NCI-H2196 treated with DMSO at 0.1 percent for 48 hours (cell line): ENCODE data around the gene C2orf92.
"Not testable (repeated sequence)": the region's sequence is repeated elsewhere in the genome, so short reads cannot be mapped to it uniquely, and the experiment has no call there.

Source experiments
- DNase-seq: peaks from one replicate; lab custom pipeline; 2025; ENCODE audit not compliant: unreplicated experiment; lab: John Stamatoyannopoulos, UW

C2orf92 gene

DNA sequence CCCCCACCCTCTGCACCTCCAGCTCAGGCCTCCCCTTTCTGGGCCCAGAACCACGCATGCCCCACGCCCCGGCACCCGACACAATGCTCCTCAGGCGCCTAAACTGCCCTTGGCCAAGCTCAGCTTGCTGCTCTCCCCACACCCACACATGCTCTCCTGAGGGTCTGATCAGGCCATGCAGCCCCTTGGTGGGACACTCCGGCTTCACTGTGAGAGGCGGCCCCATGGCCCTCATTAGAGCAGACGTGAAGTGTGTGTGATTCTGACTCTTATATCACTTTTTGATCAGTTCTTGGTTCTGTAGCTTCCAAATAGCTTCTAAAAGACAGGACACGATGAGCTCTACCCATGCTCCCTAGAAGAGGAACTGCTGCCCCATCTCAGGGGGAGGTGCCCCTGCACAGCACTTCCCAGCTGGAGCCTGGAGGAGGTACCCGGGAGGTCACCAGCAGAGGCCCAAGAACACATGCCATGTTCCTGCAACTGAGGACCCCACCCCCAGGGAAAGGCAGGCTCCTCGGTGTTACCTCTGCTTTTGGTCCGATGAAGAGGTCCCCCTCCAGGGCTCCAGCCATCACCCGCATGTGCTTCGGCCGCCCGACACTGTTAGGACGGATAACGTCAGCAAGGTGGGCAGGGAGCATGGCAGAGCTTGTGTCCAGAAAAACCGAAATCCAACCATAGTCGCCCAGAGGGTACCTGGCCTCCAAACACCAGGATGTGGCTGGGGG lies 9.3 kb upstream of the C2orf92 start:
- no peak for DNase-seq

DNA sequence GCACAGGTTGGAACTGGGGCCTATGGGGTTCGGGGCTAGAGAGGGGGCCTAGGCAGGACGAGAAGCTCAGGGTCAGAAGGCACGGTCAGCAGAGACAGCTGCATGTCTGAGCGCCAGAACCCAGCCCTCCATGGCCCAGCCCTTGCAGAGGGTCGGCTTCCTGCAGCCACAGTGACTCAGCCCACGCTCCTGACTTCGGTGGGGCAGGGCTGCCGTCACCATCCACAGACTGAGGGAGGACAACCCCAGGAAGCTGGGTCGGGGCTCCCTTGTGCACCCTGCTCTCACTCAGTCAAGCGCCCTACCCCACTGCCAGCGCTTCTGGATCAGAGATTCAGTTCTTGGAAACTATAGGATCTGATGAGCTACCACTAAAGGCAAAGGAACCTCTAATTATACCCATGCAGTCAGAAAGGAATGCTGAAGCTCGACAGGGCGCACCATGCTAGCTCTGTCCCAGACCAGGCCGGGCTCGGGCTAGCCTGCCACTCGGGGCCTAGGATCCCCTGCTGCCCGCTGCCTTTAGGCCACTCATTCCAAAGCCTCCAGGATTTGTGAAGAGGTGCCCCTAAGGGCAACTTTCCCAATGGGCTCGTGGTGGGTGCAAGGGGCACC lies 8.6 kb upstream of the C2orf92 start:
- no peak for DNase-seq

DNA sequence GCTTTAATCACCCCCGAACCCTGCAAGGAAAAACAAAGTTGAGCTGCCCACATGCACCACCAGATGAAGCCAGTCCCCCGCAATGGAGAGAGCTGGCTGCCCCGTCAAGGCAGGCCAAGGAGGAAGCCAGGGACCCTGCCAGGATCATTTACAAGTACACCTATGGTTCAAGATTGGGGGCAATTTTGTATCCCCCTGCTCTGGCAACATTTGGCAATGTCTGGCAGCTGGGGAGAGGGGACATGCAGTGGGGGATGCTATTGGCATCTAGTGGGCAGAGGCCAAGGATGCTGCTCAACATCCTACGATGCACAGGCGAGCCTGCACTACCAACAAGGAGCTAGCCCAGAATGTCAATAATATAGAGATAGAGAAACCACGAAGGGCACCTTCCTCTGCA lies 7.6 kb upstream of the C2orf92 start:
- no peak for DNase-seq

DNA sequence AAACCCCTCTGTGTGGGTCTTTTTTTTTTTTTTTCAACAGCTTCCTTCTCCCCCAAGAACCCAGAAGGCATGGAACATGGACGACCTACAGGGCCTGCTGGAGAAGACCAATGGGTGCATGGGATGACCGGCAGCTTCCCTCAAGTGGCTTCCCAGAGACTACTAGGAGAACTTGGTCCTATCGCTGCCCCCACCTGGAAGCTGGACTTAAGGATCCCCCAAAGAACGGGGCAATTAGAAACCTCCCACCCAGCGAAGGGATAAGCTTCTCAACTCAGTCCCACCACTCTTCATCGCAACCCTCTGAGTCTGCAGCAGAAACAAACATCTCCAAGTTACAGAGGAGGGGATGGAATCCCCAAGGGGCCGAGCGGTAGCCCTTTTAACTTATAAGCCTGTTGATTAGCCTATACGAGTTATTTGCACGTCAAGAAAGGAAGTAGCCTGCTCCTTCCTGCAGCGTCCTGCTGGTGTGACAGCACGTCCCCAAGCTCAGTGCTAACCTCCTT lies 7.1 kb upstream of the C2orf92 start:
- no peak for DNase-seq

DNA sequence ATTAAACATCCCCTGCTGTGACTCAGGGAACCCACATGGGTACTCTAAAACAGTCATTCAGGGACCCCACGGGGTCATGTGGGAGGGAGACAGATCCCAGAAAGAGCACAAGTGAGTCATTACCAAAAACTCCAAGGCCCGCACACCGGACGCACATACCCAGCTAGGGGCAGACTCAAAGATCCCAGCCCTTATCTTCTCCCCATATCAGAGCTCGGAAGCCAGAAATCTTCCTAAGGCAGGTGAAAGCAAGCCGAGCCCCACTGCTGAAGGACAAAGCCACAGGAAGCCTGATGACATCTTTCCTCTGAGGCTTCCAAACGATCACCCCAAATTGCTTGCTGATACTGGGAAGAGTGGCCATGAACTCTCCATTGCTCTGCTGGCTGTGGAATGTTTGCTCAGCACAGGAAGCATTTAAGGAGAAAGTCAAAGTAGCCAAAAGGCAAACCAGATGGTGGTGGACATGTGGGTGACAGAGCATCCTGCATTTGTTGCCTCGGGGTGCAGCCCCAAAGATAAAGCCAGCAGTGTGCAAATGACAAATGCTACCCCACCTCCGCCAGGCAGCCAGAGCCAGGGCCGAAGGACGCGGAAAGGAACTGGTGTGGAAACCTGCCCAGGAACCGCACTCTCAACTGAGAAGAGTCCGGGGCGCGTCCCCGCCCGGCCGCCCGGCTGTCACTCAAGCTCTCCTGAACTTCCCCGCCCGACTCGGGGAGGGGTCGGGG lies 6.5 kb upstream of the C2orf92 start:
- DNase-seq: peak; percentile 24

DNA sequence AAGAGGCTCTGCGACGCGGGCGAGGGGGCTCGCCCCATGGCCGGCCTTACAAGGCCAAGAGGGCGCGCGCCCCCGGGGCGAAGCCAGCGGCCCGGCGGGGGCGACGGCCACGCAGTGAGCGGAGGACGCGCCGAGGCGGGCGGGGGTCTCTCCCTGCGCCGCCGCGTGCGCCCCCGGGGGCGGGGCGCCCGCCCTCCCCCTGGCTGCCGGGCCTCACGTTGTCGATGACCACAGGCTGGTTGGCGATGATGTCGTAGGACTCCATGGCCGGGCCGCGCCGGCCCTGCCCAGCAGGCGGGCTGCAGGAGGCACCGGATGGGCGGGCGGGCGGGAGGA lies 5.9 kb upstream of the C2orf92 start:
- DNase-seq: no peak

DNA sequence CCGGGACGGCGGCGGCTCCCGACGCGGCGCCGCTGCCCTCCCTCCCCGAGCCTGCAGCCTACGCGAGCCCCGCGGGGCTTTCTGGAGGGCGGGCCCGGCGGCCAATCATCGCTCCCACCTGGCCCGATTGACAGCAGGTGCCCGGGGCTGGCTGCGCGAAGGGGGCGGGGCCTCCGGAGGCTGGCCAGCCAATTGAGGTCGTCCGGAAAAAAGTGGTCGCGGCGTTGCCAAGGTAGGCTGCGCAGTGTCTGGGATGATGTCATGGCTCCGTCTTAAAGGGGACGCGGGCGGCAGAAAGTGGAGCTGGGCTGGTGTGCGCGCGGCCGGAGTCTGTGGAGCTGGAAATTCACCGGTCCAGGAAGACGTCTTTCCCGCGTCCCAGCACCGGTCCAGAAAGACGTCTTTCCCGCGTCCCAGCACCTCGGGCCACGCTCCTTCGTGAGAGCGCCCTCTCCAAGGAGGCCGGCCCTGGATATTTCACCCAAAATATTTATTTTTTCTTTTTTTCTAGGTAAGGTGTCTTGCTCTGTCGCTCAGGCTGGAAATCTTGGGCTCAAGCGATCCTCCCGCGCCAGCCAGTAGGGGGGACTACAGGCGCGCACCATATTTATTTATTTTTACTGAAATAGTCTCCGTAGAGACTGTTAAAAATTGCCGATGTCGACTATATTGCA lies 5.4 kb upstream of the C2orf92 start, which contains the start of gene ACTR1B:
TSS of gene ACTR1B (minus strand) at position 83 of the 674 bp plus-strand sequence. CDS start 154 bp downstream, outside the sequence.
- DNase-seq: peak; percentile 99

DNA sequence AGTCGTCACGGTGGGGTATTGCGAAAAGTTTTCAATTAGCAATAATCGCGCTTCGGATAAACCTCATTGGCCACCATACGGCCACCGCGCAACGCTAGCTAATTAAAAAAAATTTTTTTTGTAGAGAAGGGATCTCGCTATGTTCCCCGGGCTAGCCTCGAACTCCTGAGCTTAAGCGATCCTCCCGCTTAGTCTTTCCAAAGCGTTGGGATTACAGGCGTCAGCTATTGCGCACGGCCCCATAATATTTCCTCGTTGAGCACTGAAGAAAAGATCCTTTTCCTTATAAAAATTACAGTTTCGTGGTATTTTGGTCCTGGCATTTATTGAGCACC lies 4.9 kb upstream of the C2orf92 start:
- no peak for DNase-seq

DNA sequence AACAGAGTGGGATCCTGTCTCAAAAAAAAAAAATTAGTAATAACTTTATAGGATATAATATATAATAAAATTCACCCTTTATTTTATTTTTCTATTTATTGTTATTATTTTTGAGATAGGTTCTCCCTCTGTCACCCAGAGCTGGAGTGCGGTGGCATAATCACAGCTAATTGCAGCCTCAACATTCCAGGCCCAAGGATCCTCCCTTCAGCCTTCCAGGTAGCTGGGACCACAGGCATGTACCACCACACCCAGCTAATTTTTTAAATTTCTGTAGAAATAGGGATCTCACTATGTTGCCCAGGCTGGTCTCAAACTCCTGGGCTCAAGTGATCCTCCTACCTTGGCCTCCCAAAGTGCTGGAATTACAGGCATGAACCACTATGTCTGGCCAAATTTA lies 958 bp downstream of the C2orf92 start:
- no peak for DNase-seq

DNA sequence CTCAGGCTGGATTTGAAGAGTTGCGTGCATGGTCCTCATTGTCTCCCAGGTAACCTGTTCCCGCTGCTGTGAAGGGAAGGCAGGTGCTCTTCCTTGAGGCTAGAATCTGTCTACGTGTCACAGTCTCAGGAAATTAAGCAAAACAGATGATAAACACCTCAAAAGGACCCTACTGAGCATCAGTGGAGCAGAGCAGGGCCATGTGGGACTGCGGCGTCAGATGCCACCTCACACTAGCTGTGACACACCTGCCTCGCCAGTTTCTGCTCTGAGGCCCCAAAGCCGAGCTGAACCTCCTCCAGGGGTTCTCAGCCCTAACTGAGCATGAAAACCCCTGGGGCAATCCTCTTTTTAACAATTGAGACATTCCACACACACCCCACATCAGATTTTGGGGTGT lies 2.0 kb downstream of the C2orf92 start:
- no peak for DNase-seq

DNA sequence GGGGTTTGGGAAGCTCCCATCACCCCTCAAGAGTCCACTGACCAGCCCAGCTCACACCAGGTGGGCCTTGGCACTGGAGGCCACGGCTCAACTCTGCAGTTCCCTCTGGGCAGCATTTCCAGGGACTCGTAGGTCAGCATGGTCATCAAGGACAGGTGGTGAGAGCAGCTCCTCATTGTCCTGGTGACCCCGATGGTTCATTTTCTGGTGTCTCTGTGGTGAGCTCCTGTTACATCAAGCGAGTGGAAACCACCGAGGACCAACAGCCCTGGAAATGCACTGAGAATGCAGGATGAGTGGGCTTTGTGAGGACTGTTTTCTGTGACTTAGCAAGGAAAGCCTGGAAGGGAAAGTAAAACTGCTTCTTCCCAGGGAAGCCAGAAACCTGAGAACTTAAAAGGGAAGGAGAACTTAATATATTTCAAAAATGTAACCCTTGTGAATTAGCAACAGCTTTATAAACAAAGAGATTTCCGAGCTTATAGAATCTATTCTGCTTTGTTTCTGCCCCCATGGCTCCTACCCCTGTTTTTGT lies 3.2 kb downstream of the C2orf92 start:
- DNase-seq: not testable (repeated sequence)

DNA sequence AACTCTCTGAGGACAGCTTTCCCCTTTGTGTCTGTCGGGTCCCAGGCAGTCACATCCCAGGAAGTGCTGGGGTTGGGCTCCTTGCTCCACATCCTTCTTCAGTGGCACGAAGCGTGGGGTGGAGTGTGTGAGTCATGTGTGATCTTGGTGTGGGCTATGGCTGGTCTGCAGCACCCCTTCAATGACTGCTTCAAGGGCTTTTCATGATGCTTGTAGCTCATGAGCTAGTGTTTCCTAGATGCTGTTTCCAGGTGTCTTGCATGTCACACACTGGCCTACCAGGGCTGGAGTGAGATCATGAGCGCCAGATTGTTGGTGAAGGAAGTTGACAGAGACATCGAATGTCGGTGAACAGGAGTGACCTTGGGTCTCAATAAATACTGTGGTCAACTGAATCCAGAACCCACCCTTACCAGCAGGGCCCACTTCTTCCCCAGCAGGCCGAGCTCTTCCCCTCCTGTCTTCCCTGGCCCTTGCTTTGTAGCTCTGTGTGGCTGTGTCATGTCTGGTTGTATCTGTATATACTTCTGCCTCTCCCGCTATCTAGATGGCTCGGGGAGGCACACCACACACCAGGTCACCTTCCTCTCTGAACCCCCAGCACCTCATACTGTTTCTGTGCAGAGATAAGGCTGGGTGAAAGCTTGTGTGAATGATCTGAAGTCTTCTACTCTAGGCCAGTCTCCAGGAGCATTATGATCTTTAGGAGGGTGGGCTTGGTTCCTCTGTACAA lies 3.8 kb downstream of the C2orf92 start:
- DNase-seq: no peak

DNA sequence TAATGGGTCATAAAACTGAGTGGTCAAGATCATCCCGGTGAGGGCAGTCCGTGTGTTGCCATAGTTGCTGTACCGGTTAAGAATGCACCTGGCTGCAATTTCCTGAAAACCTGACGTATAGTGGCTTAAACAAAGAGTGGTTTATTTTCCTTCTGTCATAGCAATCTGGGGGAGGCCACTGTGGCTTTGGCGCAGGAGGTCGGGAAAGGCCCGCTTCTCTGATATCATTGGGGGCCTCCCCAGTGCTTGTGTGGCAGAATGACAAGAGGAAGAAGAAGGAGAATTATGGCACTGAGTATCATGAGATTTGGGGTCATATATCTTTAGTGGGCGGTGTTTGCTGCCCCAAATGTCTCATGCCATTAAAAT lies 4.4 kb downstream of the C2orf92 start:
- no peak for DNase-seq

DNA sequence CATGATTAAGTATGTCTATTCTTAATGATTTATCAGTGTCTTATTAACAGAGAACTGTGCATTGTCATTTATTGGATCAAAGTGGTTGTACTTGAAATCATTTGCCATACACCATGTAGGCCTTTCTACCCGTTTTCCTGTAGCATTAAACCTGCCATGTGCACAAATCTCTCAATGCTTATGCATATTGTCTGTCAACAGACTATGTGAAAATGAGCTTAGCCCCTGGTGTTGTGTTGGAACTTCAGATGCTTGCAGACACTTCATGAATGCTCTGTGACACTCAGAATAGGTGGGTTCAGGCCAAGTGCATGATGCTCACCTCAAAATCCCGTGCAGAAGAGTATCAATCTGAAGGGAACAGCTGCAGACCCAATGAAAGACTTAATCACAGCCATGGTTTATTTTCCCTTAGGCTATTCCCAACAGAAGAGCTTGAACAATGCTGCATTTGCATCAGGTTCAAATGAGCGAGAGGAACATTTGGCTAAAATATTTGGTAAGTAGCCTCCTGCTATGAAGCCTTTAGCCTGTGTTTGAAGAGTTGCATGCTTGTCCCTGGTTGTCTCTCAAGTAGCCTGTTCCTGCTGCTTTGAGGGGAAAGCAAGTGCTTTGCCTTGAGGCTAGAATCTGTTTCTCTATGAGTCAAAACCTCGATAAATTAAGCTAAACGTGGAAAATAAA lies 6.1 kb downstream of the C2orf92 start:
- DNase-seq: no peak

DNA sequence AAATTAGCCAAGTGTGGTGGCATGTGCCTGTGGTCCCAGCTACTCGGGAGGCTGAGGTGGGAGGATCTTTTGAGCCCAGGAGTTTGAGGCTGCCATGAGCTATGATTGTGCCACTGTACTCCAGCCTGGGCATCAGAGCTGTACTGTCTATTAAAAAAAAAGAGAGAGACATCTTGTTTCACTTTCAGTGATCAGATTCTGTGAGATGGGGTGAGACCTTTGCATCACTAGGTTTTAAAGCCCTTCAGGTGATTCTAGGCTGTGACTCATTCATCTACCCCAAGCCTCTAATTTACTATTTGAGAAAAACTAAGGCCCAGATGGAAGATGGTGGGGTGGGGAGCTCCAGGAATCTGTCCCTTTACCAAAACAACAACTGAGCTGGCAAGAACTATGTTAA lies 7.1 kb downstream of the C2orf92 start:
- DNase-seq: no peak

DNA sequence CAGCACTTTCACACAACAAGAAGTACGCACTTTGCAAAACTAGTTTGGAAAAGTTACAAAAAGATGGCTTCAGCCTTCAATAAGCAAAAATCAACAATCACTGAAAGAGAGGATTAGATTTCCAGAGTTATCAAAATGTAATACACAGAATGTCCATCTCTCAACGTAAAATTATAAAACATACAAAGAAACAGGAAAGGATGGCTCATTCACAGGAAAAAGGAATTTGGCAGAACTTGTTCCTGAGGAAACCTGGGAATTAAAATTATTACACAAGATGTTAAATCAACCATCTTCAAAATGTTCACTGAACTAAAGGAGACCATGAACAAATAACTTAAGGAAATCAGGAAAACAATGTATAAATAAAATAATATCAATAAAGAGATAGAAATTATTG lies 8.0 kb downstream of the C2orf92 start:
- DNase-seq: no peak

DNA sequence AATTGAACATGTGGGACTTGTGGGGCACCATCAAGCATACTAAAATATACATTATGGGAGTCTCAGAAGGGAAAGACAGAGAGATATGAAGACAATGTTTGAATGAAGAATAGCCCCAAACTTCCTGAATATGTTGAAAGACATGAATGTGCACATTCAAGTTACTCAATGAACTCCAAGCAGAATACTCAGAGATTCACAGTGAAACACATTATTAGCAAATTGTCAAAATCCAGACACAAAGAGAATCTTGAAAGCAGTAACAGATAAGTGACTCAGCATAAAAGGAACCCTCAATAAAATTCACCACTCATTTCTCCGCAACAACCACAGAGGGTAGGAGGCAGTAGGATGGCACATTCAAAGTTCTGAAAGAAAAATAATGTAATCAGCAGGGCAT lies 8.8 kb downstream of the C2orf92 start:
- DNase-seq: no peak

DNA sequence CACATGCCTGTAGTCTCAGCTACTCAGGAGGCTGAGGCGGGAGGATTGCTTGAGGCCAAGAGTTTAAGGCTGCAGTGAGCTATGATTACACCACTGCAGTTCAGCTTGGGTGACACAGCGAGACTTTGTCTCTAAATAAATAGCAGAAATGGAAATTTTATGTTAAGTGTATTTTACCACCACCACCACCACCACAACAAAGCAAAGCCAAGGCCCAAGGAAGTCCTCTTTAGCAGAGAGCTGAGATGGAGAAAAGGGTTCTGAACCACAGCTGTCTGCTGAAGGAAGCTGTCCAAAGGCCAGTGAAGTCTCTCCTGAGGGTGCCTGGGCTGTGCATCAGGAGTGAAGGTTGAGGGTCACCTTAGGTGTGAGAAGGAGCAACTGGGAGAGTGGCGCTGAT lies 17.7 kb downstream of the C2orf92 start:
- DNase-seq: not testable (repeated sequence)

DNA sequence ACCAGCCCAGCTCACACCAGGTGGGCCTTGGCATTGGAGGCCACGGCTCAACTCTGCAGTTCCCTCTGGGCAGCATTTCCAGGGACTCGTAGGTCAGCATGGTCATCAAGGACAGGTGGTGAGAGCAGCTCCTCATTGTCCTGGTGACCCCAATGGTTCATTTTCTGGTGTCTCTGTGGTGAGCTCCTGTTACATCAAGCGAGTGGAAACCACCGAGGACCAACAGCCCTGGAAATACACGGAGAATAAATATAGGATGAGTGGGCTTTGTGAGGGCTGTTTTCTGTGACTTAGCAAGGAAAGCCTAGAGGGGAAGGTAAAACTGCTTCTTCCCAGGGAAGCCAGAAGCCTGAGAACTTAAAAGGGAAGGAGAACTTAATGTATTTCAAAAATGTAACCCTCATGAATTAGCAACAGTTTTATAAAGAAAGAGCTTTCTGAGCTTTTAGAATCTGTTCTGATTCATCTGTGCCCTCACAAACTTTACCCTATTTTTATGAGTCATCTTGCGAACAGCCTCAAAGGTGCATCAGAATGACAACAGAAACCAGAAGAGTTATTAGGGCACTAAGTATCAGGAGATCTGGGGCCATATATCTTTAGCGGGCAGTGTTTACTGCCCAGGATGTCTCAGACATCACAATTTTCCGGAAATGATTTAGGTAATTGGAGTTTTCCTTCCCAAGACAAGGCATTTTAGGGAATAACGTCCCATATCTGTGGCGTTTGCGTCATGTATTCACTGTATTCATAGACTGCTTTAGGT lies 18.7 kb downstream of the C2orf92 start:
- DNase-seq: no peak
